Activated naive CD8-positive, alpha-beta T cell (primary cell): Measurements from ENCODE around the gene UBE2D3.
A peak's percentile ranks its signal among the peaks of the same experiment; 100 is the strongest.
"Not testable (repeated sequence)": the region's sequence is repeated elsewhere in the genome, so short reads cannot be mapped to it uniquely, and the experiment has no call there.

Source experiments
- H3K27ac Mint-ChIP-seq: one replicate; pipeline ENCODE4 v1.8.0; 2021; ENCODE audit warnings: mixed read lengths
- H3K27me3 Mint-ChIP-seq: one replicate; pipeline ENCODE4 v1.8.0; 2021; ENCODE audit warnings: mixed read lengths
- H3K36me3 Mint-ChIP-seq: one replicate; pipeline ENCODE4 v1.8.0; 2021; ENCODE audit warnings: mixed read lengths
- H3K4me1 Mint-ChIP-seq: one replicate; pipeline ENCODE4 v1.8.0; 2021; ENCODE audit warnings: low read depth, mixed read lengths
- H3K4me3 Mint-ChIP-seq: one replicate; pipeline ENCODE4 v1.8.0; 2021; ENCODE audit warnings: mild to moderate bottlenecking, mixed read lengths
- H3K9me3 Mint-ChIP-seq: one replicate; pipeline ENCODE4 v1.8.0; 2021; ENCODE audit warnings: low read depth, mixed read lengths

Gene UBE2D3

DNA sequence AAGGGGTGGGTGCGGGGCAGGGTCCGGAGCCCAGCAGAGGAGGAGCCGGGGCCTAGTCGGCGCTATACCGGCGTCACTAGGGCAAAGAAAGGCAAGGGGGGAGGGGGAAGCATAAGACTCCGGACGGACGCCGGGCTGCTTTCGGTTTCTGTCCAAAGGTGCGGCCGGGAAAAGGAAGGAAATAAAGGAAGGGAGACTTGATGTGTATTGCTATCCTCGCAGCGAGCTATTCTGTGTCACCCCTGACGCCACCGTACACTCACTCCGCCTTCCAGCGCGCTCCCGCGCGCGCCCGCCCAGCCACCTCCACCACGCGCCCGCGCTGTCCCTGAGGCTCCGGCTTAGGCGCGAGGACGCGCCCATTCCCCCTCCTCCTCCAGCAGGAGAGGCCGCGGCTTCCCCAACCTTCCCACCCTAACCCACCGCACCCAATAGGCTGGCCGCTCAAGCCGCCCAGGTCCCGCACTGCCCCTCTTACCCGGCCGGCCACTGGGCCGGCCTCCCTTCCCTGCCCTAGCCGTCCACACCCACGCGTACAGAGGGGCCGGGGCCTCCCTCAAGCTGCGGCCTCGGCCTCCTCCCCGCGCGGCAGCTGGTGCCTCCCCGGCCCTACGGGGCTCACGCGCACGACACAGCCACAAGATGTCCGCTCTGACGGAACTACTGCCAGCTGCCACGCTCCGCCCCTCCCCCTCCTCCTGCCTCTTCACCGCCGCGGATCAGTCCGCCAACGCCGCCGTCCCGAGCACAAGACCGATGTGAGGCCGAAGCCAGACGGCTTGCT is at the start of gene UBE2D3:
TSS of gene UBE2D3 (minus strand) at position 662 of the 784 bp plus-strand sequence. CDS start 1,043 bp downstream, outside the sequence.
- Mint-ChIP-seq H3K36me3 (peaks cover 6% of the 10 kb centered on the region), H3K4me3 (no peak within 1 kb of the TSS), H3K9me3 (no peaks in the 10 kb centered on the region), H3K27me3 (no peaks in the 10 kb centered on the region), H3K4me1 (peaks cover 40% of the 10 kb centered on the region), H3K27ac (no peak within 1 kb of the TSS)

DNA sequence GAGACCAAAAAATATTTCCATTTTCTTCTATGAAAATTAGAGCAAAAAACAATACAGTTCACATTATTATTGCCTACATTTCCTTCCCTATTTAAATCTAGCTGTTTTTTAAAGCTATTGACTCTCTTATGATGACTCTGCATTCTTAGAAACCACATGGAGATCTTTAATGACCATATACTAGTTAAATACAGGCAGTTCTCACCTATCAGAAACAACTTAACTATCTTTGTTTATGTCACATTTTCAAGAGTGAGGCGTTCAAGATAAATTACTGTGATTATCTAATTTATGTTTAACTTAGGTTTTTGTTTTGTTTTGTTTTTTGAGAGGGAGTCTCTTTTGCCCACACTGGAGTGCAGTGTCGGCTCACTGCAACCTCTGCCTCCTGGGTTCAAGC is 44.4 kb upstream of the UBE2D3 start:
- Mint-ChIP-seq H3K4me1 (peaks cover 51% of the 10 kb centered on the region), H3K27me3 (no peaks in the 10 kb centered on the region), H3K36me3 (peaks cover 17% of the 10 kb centered on the region), H3K27ac (peak overlapping the region; percentile 22), H3K4me3 (no peak overlapping the region), H3K9me3 (no peaks in the 10 kb centered on the region)

DNA sequence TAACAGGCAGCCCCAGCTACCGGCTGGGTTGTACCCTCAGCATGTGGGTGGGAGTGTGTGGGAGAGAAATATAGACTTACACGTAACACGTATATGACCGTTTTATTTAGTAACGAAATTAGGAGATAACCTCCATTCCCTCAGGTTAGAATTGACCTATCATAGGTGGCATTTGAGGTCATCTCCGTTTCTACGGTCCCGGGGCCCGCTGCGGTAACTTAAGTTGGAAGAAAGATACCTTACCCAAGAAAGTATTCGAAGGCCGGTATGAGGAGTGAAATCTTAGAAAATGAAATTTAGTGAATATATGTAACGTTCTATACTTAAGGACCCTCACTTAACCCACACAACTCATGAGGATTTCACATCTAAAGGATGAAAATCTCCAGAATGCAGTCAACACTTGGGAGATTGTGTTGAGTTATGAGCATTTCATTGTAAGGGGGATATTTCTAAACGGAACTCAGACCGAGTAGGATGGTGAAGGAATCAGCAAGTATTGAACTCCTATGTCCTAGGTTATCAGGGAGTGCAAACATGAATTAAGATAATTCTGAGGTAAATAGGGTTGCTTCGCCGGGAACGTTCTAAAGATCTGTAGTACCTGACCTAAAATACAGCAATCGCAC is 42.3 kb upstream of the UBE2D3 start:
- Mint-ChIP-seq H3K27me3 (no peaks in the 10 kb centered on the region), H3K9me3 (no peaks in the 10 kb centered on the region), H3K36me3 (peaks cover 13% of the 10 kb centered on the region), H3K27ac (peak overlapping the region; percentile 98), H3K4me1 (peaks cover 67% of the 10 kb centered on the region), H3K4me3 (peak overlapping the region; percentile 90)

DNA sequence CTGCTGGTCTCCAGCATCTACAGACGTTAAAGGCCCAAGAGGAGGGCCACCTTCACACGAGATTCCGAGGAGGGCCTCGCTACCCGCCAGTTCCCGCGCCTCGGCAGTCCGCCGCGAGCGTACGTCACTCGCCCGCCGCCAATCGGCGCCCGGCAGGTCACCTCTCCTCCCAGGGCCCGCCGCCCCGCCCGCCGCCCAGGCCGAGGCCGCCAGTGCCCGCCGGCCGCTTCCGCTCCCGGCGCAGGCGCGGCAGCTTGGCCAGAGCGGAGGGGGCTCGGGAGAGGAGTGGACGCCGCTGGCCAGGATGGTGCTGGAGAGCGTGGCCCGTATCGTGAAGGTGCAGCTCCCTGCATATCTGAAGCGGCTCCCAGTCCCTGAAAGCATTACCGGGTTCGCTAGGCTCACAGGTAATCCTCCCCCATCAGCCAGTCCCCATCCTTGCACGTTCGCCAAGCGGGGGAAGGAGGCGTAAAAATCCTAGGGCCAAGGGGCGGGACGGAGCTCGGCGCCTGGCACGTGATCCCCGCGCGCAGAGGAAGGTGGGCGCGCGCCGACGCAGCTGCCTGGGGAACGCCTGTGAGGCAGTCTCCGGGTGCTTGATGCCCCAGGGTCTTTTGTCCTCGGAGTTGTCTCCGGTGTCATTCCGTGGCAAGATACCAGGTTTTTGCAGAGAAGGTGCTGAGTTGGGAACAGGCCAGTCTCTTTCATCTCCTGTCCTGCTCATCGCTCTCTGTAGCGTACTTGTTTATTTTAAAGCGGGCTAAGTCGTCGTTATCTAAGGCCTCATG is 41.6 kb upstream of the UBE2D3 start, which contains the start of gene CISD2:
TSS of gene CISD2 (plus strand) at position 212 of the 788 bp plus-strand sequence. CDS start at position 305, 93 bp downstream.
- Mint-ChIP-seq H3K4me3 (peak within 1 kb of the TSS; percentile 90), H3K36me3 (peaks cover 13% of the 10 kb centered on the region), H3K4me1 (peaks cover 71% of the 10 kb centered on the region)

DNA sequence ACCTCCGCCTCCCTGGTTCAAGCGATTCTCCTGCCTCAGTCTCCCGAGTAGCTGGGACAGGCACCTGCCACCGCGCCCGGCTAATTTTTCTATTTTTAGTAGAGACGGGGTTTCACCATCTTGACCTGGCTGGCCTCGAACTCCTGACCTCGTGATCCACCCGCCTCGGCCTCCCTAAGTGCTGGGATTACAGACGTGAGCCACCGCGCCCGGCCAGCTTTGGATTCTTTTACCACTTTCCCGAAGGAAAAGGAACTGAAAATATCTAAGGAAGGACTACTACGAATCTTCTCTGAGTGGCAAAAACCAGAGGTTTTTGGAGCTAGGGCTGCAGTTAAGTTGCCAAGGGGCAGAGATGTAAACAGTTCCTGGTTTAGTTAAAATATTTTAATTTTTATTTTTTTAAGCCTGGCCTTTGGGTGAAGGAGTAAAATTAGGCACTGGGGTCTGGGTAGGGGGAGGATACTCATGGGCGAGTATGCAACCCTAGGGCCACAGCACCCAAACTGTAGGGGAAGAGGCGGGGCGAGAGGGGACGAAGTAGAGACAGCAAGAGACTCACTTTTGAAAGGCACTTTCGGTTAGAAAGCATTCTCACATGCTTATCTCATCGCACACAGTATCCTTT is 40.9 kb upstream of the UBE2D3 start:
- Mint-ChIP-seq H3K36me3 (peaks cover 11% of the 10 kb centered on the region), H3K9me3 (no peaks in the 10 kb centered on the region), H3K27ac (peak overlapping the region; percentile 96), H3K4me3 (peak overlapping the region; percentile 90), H3K4me1 (peaks cover 71% of the 10 kb centered on the region), H3K27me3 (no peaks in the 10 kb centered on the region)

More for the DNA sequence above, 41.6 kb upstream of the UBE2D3 start, which contains the start of gene CISD2:
- no peaks in the 10 kb centered on the region for H3K9me3 Mint-ChIP-seq
- no peaks in the 10 kb centered on the region for H3K27me3 Mint-ChIP-seq
- peak within 1 kb of the TSS; percentile 98 for H3K27ac Mint-ChIP-seq

DNA sequence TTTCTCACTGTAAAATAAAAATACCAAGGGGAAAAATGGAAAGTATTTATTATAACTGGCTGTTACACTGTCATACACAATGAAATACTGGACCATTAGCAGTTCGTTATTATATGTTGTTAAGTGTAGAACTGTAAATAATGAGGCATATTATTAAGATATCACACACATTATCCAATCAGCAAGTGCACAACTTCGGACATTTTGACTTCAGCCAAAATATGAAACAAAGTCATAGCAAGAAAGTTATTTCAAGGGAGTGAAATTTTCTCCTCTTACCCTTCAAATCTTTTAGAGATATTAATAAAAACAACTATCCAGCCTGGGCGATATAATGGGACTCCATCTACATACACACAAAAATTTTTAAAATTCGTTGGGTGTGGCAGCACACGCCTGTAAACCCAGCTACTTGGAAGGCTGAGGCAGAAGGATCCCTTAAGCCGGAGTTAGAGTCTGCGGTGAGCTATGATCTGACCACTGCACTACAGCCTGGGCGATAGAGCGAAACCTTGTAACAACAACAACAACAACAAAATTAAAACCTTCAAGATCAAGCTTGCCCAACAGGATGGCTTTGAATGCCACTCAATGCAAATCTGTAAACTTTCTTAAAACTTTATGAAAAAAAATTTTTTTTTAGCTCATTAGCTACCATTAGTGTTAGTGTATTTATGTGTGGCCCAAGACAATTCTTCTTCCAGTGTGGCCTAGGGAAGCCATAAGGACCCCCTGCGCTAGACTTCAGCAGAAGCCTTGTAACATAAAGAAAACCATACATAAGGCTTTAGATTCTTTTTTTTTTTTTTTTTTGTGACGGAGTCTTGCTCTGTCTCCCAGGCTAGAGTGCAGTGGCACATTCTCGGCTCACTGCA is 40.2 kb upstream of the UBE2D3 start:
- no peaks in the 10 kb centered on the region for H3K27me3 Mint-ChIP-seq
- peak overlapping the region; percentile 90 for H3K4me3 Mint-ChIP-seq
- H3K4me1 Mint-ChIP-seq: peaks cover 67% of the 10 kb centered on the region
- no peaks in the 10 kb centered on the region for H3K9me3 Mint-ChIP-seq
- H3K27ac Mint-ChIP-seq: peak overlapping the region; percentile 96
- H3K36me3 Mint-ChIP-seq: peaks cover 8% of the 10 kb centered on the region

DNA sequence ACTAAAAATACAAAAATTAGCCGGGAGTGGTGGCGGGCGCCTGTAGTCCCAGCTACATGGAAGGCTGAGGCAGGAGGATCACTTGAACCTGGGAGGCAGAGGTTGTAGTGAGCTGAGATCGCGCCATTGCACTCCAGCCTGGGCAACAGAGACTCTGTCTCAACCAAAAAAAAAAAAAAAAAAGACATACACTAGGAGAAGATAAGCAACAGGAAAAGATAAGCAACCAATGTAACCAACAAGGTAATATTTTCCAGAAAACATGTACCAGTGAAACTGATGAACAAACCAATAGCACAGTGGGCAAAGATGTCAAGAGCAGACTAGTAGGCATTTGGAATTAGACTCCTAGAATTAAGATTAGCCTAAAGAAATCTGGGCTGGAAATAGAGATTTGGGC is 38.0 kb upstream of the UBE2D3 start:
- H3K36me3 Mint-ChIP-seq: not testable (repeated sequence)
- Mint-ChIP-seq H3K4me1 (peaks cover 53% of the 10 kb centered on the region), H3K27ac (peak overlapping the region; percentile 29)

DNA sequence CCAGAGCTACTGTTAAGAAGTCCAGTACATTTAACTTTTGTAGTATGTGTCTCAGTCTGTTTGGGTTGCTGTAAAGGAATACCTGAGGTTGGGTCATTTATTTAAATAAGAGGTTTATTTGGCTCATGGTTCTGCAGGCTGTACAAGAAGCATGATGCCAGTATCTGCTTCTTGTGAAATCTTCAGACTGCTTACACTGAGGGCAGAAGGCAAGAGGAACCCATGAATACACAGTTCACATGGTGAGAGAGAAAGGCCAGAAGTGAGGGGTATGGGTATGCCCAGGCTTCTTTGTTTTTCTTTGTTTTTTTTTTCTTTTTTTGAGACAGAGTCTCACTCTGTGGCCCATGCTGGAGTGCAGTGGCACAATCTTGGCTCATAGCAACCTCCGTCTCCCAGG is 35.4 kb upstream of the UBE2D3 start:
- Mint-ChIP-seq H3K4me3 (no peak overlapping the region), H3K4me1 (peaks cover 40% of the 10 kb centered on the region), H3K9me3 (peaks cover 6% of the 10 kb centered on the region), H3K27me3 (no peaks in the 10 kb centered on the region), H3K27ac (no peak overlapping the region), H3K36me3 (peaks cover 20% of the 10 kb centered on the region)

More for the DNA sequence above, 38.0 kb upstream of the UBE2D3 start:
- not testable (repeated sequence) for H3K27me3 Mint-ChIP-seq, H3K9me3 Mint-ChIP-seq, H3K4me3 Mint-ChIP-seq

DNA sequence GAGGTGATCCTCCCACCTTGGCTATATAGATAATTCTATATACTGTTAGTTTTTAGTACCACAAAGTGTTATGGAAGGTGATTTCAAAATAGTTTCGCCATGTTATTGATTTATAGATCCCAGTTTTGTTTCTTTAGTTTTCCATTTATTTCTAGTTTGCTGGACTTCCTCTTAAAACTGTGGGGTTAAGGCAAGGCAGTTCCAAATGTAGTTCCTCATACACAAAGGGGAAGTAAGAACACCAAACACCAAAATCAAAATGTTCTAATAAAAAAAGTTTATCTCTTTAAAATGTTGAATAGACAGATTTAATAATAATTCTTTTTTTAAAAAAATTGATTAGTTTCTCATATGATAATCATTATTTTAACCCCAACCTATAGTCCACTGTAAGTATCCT is 34.7 kb upstream of the UBE2D3 start:
- H3K36me3 Mint-ChIP-seq: peaks cover 20% of the 10 kb centered on the region
- peaks cover 6% of the 10 kb centered on the region for H3K9me3 Mint-ChIP-seq
- H3K27ac Mint-ChIP-seq: no peak overlapping the region
- peaks cover 33% of the 10 kb centered on the region for H3K4me1 Mint-ChIP-seq
- no peaks in the 10 kb centered on the region for H3K27me3 Mint-ChIP-seq
- H3K4me3 Mint-ChIP-seq: no peak overlapping the region

DNA sequence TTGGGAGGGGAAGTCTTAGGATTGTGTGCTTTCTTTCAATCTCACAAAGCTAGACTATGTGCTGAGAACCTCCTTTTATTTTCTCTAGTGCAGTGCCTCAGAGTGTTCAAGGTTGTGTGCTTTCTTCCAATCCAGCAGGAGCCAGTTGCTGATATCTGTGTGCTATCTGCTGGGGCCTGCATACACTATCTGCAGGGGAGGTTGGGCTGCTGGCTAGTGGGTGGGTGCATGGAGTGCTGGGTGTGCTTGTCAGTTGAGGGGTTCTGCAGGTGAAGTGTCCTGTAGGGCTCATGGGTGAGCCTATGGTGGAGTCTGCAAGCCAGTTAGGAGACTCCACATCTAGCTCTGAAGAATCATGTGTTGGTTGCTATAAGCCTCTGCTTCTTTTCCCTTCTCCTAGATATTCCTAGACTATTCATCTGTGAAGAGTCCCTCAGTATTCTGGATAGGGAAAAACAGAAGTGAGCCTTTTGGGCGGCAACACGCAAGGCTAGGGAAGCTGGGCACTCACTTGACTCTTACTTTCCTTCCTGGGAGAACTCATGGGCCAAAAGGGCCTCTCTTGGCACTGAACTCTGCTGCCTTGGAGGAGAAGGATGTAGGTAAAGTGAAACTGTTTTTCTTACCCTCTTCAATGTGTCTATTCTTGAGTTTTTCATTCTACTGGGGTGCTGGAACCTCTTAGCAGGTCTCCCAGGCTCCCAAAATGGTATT is 33.4 kb upstream of the UBE2D3 start:
- Mint-ChIP-seq H3K27ac (no peak overlapping the region), H3K36me3 (peaks cover 20% of the 10 kb centered on the region), H3K4me1 (peaks cover 21% of the 10 kb centered on the region), H3K4me3 (no peak overlapping the region), H3K9me3 (peaks cover 6% of the 10 kb centered on the region), H3K27me3 (no peaks in the 10 kb centered on the region)

DNA sequence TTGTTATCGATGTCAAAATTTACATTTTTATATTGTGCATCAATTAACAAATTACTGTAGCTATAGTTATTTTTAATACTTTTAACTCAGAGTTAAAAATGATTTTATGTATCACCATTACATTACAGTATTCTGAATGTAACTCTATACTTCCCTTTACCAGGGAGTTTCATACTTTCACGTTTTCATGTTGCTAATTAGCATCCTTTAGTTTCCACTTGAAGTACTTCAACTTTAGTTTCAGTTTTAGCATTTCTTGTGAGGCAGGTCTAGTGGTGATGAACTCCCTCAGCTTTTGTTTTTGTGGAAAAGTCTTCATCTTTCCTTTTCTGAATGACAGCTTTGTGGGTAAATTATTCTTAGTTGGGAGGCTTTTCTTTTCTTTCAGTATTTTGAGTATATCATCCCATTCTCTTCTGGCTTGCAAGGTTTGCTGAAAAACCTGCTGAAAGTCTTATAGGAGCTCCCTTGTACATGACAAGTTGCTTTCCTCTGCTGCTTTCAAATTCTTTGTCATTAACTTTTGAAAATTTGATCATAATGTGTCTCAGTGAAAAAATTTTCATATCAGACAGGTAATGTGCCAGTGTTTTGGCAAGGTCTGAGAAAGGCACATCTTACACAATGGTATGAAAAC is 31.6 kb upstream of the UBE2D3 start:
- peaks cover 6% of the 10 kb centered on the region for H3K9me3 Mint-ChIP-seq
- no peaks in the 10 kb centered on the region for H3K27me3 Mint-ChIP-seq
- H3K4me3 Mint-ChIP-seq: no peak overlapping the region
- H3K36me3 Mint-ChIP-seq: peaks cover 16% of the 10 kb centered on the region
- peaks cover 3% of the 10 kb centered on the region for H3K4me1 Mint-ChIP-seq
- H3K27ac Mint-ChIP-seq: no peak overlapping the region

DNA sequence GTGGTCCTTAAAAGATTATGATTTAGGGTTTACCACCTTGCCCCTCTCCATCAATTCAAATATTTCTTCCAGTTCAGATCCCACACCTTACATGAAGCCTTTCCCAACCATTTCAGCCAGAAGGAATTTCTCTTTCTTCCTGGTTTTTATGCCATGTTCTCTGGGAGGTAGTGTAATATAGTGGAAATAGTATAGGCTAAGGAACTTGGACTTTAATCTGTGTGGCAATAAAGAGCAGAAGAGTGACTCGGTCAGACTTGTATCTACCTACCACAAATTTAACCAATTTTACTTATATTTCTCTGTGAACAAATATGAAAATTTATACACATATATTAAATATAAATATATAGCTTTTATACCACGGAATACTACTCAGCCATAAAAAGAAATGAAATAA is 23.0 kb upstream of the UBE2D3 start:
- Mint-ChIP-seq H3K27me3 (no peaks in the 10 kb centered on the region), H3K4me1 (peaks cover 3% of the 10 kb centered on the region), H3K9me3 (no peaks in the 10 kb centered on the region), H3K36me3 (no peaks in the 10 kb centered on the region), H3K4me3 (no peak overlapping the region), H3K27ac (no peak overlapping the region)

DNA sequence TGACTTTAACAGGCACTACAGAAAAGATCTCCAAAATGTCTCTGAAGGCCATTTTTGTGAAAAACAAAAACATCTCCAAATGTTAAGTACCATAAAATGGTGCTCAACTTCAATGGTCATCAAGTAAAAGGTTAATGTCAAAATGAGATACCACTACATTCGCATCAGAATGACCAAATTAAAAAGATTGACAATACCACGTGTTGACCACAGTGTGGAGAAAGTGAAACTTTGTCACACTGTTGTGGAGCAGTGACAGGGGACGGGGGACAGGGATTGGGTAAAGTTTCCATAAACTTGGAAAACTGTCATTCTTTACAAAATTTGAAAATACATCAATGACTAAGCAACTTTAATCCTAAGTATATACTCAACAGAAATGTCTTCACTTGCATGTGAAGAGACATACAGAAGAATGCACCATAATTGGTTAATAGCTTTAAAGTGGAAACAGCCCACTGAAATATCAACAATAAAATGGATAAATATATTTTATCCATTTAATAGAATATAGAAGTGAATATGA is 22.3 kb upstream of the UBE2D3 start:
- no peaks in the 10 kb centered on the region for H3K36me3 Mint-ChIP-seq
- H3K9me3 Mint-ChIP-seq: no peaks in the 10 kb centered on the region

More for the DNA sequence above, 22.3 kb upstream of the UBE2D3 start:
- Mint-ChIP-seq H3K27me3 (no peaks in the 10 kb centered on the region), H3K4me1 (peaks cover 3% of the 10 kb centered on the region), H3K27ac (no peak overlapping the region), H3K4me3 (no peak overlapping the region)
